ENCODE results near the gene CORO1C. TPM values are rescaled to one million over a fixed set of nuclear protein-coding genes. Genes with fewer than 3 reads are reported as not detected.
"Not testable (repeated sequence)": the region's sequence is repeated elsewhere in the genome, so short reads cannot be mapped to it uniquely, and the experiment has no call there.

Gene CORO1C
- polyA plus RNA-seq, 1 experiment: 596 TPM

DNA sequence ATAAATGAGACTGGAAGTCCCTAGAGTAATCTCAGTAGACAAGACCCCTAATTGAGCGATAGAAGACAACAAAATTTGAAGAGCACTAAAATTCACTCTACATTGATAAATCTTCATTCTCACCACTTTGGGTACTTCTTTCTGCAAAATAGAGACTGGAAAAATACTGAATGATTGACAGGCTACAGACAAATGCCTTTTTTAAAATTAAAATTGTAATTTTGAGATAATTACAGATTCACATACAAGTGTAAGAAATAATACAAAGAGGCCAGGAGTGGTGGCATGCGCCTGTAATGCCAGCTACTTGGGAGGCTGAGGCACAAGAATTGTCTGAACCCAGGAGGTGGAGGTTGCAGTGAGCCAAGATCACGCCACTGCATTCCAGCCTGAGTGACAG lies 4.5 kb upstream of the CORO1C start:
- POLR2A ChIA-PET: no interaction called here
- CTCF ChIA-PET: no interaction called here
- Histone ChIP-seq H3K9me3 (ENCODE audit: control insufficient read depth, insufficient read depth, low read length) (peaks cover 3% of the 10 kb centered on the region), H3K27me3 (ENCODE audit: control insufficient read depth, insufficient read depth, low read length) (no peaks in the 10 kb centered on the region), H3K4me3 (ENCODE audit: low read depth, low read length) (no peak overlapping the region), H3K27ac (ENCODE audit: low read depth, low read length) (no peak overlapping the region)
- no peak for DNase-seq (ENCODE audit: low read depth, low spot score)
- no peak for TF ChIP-seq CTCF (IDR thresholded peaks at IDR 0.05; ENCODE audit: low read depth, low read length)

GRCh38 chr12:108734200-108734906 lies 3.0 kb upstream of the CORO1C start:
- Histone ChIP-seq H3K27me3 (ENCODE audit: control insufficient read depth, insufficient read depth, low read length) (no peaks in the 10 kb centered on the region), H3K9me3 (ENCODE audit: control insufficient read depth, insufficient read depth, low read length) (peaks cover 3% of the 10 kb centered on the region), H3K27ac (ENCODE audit: low read depth, low read length) (peak overlapping the region; percentile 78), H3K4me3 (ENCODE audit: low read depth, low read length) (no peak overlapping the region)
- TF ChIP-seq CTCF (IDR thresholded peaks at IDR 0.05; ENCODE audit: low read depth, low read length): no peak
- ChIA-PET CTCF (no interaction called here), POLR2A (no interaction called here)
- DNase-seq (ENCODE audit: low read depth, low spot score): peak; percentile 73

GRCh38 chr12:108733230-108733531 lies 1.9 kb upstream of the CORO1C start:
- H3K27me3 ChIP-seq (ENCODE audit: control insufficient read depth, insufficient read depth, low read length); H3K9me3 ChIP-seq (ENCODE audit: control insufficient read depth, insufficient read depth, low read length); DNase-seq (ENCODE audit: low read depth, low spot score); H3K27ac ChIP-seq (ENCODE audit: low read depth, low read length); H3K4me3 ChIP-seq (ENCODE audit: low read depth, low read length): not testable (repeated sequence)
- POLR2A ChIA-PET: interaction anchor here (0.6 to 0.7 kb wide), 2 partner anchors 37 to 744 kb away, joined by 3 to 6 read pairs; partner anchors contain the start of gene KCTD10
- CTCF ChIA-PET: interaction anchor here (0.9 to 1.8 kb wide), 2 partner anchors 71 to 163 kb away, joined by 3 to 10 read pairs; no protein-coding TSS in a partner anchor

DNA sequence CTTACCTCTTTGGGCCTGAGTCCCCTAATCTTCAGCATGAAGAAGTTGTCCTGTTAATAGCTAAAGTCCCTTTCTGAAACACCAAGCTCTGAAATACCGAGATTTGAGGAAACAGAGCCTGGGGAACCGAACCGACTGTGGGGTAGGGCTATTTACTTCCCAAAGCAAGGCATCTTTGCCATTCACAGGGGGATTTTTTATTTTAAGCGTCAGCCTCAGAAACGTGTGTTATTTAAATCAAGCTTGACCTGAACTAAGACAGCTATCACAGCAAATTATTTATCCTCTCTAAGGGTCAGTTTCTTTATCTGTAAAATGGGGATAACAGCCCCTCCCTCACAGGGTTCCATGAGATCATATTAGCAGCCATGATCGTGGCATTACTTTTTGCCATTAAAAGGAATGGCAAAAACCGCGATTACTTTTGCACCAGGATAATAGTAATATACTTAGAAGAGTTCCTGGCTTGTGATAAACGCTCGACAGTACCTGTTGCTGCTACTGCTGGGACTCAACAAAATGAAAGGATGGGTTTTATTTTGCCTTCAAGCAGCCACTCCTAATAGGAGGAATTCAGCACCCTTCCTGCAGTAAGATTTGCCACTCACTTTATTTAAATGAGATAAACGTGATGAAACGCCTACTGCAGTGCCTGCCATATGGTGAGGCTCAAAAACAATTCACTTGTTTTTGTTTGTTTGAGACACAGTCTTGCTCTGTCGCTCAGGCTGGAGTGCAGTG lies 1.3 kb upstream of the CORO1C start:
- Histone ChIP-seq H3K27ac (ENCODE audit: low read depth, low read length) (peak overlapping the region; percentile 94), H3K4me3 (ENCODE audit: low read depth, low read length) (peak overlapping the region; percentile 50), H3K9me3 (ENCODE audit: control insufficient read depth, insufficient read depth, low read length) (peaks cover 1% of the 10 kb centered on the region), H3K27me3 (ENCODE audit: control insufficient read depth, insufficient read depth, low read length) (no peaks in the 10 kb centered on the region)
- DNase-seq (ENCODE audit: low read depth, low spot score): no peak
- TF ChIP-seq CTCF (IDR thresholded peaks at IDR 0.05; ENCODE audit: low read depth, low read length): no peak
- POLR2A ChIA-PET: interaction anchor here (1.5 kb wide), 1 partner anchor 9 kb away, joined by 3 read pairs; no protein-coding TSS in a partner anchor
- CTCF ChIA-PET: interaction anchor here (0.5 to 1.8 kb wide), 8 partner anchors 10 to 217 kb away, joined by 3 to 10 read pairs (median 4); no protein-coding TSS in a partner anchor

- H3K27ac ChIP-seq (ENCODE audit: low read depth, low read length): peak overlapping the region; percentile 94
- H3K9me3 ChIP-seq (ENCODE audit: control insufficient read depth, insufficient read depth, low read length): no peaks in the 10 kb centered on the region; the same call in 1 of the 2 replicates
- H3K4me3 ChIP-seq (ENCODE audit: low read depth, low read length): peak overlapping the region; percentile 98
- CTCF ChIA-PET: interaction anchor here (0.5 to 1.8 kb wide), 15 partner anchors 11 to 218 kb away, joined by 3 to 10 read pairs (median 4); no protein-coding TSS in a partner anchor
- no peaks in the 10 kb centered on the region for H3K27me3 ChIP-seq (ENCODE audit: control insufficient read depth, insufficient read depth, low read length)
- DNase-seq (ENCODE audit: low read depth, low spot score): peak; percentile 94
- TF ChIP-seq CTCF (IDR thresholded peaks at IDR 0.05; ENCODE audit: low read depth, low read length): no peak
- POLR2A ChIA-PET: interaction anchor here (1.5 kb wide), 1 partner anchor 9 kb away, joined by 3 read pairs; no protein-coding TSS in a partner anchor
Observed at GRCh38 chr12:108731866-108732461, 646 bp upstream of the CORO1C start.

Data from AG04450 (cell line).